GM19351 (cell line): ENCODE results near the gene FUT8.
"Not testable (repeated sequence)": the region's sequence is repeated elsewhere in the genome, so short reads cannot be mapped to it uniquely, and the experiment has no call there.

Source experiments
- ATAC-seq: cut with Tn5 transposase; IDR thresholded peaks from one replicate; pipeline ENCODE4 v1.9.1; 2021; ENCODE audit warnings: mild to moderate bottlenecking, moderate library complexity; ENCODE audit not compliant: unreplicated experiment

Gene FUT8

DNA sequence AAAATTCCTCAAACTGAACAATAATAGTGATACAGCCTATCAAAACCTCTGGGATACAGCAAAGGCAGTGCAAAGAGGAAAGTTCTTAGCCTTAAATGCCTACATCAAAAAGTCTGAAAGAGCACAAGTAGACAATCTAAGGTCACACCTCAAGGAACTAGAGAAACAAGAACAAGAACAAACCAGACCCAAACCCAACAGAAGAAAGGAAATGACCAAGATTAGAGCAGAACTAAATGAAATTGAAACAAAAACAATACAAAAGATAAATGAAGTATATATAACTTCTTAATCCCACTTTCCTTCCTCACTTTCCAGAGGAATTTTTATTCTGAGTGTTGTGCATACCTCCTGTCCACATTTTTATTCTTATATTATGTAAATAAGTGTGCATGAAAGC is 192.0 kb downstream of the FUT8 start:
- ATAC-seq: no peak

DNA sequence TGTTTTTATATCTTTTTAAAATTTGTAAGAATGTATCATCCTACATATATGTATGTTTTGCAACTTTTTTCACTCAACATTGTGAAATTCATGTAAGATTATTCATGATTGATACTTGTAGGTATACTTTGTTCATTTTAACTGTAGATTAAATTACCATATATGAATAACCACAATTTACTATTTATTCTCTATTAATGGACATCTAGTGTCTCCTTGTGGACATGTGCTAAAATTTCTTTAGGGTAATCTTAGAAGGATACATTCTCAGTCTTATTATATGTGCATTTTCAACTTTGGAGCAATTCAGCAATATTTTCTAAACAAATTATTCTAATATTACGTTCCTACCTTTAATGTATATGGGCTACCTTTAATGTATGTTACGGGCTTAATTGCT is 192.4 kb downstream of the FUT8 start:
- ATAC-seq: no peak

- no peak for ATAC-seq
Measured at GRCh38 chr14:65606460-65606859, 193.9 kb downstream of the FUT8 start.

DNA sequence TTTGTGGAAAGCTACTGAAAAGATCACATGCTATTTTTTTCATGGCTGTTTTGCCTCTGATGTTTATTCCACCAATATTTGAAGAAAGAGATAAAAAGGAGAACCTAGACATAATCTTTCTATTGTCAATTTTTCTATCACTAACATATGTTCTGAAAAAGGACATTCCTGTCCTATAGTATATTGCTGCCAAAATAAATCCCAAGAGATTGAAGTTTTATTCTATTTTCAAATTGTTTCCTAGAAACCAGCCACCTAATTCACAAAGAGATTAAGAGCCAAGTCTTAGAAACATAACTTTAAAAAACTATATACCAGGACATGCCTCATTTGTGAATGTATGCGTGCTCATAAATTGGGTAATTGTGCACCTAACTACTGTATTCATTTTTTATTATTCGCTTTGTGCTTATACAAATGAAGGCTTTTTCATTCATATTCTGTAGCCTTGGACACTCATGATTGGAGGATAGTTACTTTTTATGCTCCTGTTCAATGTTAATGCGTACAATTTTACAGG is 200.7 kb downstream of the FUT8 start:
- ATAC-seq: no peak

DNA sequence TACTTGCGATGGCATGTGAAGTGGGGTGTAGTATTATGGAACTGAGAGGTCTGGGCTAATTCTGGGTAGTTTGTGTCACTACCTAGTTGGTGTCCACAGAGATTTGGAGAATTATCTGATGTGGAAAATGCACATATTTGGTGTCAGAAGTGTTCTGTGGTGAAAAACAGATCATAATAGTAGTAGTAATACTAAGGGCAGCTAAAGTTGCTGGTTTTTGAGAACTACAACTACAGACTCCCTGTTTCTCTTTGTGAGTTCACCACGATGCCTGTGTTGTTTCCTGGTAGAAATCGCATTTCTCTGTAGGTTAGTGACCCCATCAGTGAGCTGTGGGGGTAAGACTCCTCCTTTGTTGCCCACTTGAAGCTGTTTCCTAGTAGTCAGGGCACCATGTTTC is 206.5 kb downstream of the FUT8 start:
- no peak for ATAC-seq

DNA sequence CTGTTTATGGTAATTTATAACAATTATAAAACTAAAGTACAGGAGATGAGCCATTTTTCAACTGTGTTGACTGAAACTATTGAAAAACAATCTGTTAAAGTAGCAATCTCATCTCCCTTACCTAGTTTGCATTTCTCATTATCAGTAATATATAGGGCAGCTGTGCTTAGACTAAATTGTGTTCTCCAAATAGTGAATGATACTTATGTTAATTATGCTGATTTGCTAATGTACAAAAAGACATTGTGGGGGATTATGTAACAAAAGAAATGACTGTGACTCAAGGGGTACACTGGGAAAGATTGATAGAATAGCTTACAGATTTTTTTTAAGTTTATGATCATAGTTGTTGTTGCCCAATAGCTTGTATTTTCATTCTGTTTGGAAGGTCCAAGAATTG is 207.7 kb downstream of the FUT8 start:
- ATAC-seq: no peak

GRCh38 chr14:65622703-65623102 is 210.2 kb downstream of the FUT8 start:
- ATAC-seq: no peak

GRCh38 chr14:65623759-65624158 is 211.2 kb downstream of the FUT8 start:
- no peak for ATAC-seq

DNA sequence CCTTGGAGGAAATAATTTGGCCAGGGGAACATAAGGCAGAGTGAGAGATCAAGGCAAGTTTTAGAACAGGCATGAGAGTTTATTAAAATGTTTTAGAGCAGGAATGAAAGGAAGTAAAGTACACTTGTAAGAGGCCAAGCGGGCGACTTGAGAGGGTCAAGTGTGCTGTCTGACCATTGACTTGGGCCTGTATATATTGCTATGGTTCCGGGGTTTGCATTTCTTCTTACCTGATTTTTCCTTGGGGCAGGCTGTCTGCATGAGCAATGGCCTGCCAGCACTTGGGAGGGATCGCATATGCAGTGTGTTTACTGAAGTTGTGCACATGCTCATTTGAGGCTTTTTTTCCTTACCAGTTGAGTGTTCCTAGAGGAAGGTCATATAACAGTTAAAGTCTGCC is 214.8 kb downstream of the FUT8 start:
- no peak for ATAC-seq

DNA sequence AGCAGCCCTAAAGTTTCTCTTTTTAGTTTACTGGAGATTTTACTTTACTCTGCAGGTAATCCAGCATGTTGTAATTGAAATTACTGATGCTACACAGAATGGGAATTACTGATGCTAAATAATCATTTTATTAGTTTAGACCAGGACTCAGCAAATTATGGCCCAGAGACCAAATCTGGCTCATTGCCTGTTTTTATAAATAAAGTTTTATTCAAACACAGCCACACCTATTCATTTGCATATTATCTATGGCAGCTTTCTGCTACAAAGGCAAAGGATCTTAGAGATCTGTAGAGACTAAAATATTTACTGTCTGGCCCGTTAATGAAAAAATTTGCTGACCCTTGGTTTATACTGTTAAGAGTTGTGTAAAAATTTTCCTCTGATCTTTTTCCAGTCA is 216.1 kb downstream of the FUT8 start:
- ATAC-seq: no peak

DNA sequence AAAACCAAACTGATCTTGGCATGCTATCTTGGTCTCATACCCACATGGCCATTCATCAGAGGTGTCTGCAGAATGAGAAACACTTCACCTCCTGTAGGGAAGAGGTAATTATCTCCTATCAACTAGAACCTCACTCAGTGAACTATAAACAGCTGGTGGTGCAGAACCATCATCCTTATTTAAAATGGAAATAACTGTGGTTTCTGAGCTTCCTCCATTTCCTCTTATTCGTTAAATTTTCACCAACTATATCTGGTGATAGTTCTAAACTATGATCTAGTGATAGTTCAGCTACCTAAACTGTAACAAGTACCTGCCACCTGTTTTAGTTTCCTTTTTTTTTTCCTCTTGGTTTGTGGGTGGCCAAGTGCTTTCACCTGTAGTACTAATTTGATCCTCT is 218.5 kb downstream of the FUT8 start:
- ATAC-seq: no peak

- ATAC-seq: no peak
Measured at GRCh38 chr14:65632487-65632886, 220.0 kb downstream of the FUT8 start.

DNA sequence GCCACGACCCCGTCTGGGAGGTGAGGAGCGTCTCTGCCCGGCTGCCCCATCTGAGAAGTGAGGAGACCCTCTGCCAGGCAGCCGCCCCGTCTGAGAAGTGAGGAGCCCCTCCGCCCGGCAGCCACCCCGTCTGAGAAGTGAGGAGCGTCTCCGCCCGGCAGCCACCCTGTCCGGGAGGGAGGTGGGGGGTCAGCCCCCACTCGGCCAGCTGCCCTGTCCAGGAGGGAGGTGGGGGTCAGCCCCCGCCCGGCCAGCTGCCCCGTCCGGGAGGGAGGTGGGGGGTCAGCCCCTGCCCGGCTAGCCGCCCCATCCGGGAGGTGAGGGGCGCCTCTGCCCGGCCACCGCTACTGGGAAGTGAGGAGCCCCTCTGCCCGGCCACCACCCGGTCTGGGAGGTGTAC is 221.1 kb downstream of the FUT8 start:
- not testable (repeated sequence) for ATAC-seq

GRCh38 chr14:65637780-65638179 is 225.2 kb downstream of the FUT8 start:
- peak; percentile 93 for ATAC-seq

DNA sequence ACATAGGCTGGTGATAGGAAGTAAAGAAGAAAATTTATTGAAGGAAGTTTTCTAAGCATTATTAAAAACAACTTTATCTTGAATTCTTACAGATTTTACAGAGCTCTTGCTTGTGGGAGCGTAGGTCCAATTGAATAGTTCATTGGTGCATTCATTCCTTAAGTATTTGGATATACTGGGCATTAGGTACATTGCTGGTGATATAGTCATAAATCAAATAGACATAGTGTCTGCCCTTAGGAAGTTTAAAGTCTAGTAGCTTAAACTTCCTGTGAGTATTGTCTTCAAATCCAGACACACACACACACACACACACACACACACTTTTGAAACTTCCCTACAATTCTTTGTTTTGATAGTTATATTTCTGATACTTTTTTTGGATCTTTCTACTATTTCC is 226.7 kb downstream of the FUT8 start:
- ATAC-seq: no peak

- no peak for ATAC-seq
Measured at GRCh38 chr14:65650826-65651225, 238.3 kb downstream of the FUT8 start.

DNA sequence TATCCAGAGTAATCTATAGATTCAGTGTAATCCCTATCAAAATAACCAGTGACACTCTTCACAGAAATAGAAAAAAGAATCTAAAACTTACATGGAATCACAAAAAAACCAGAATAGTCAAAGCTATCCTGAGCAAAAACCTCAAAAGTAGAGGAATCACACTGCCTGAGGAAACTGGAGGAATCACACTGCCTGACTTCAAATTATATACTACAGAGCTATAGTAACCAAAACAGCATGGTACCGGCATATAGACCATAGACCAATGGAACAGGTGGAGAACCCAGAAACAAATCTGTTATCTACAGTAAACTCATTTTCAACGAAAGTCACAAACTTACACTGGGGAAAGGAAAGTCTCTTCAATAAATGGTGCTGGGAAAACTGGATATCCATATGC is 244.0 kb downstream of the FUT8 start:
- no peak for ATAC-seq

- no peak for ATAC-seq
Measured at GRCh38 chr14:65658202-65658601, 245.7 kb downstream of the FUT8 start.

DNA sequence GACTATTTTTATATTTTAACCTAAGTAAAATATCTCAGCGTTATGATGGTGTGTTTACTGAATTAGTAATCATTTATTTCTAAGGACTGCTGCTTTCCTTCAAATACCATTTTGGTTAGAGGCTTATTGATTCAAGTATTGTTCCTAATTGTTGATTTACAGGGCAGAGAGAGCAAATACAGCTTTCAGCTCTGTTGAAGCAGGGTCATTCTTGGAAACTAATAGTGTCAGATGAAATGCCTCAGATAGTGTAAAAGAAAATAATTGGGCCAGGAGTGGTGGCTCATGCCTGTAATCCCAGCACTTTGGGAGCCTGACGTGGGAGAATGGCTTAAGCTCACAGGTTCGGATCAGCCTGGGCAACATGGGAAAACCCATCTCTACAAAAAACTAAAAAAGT is 249.3 kb downstream of the FUT8 start:
- no peak for ATAC-seq

- ATAC-seq: no peak
Measured at GRCh38 chr14:65664436-65664835, 251.9 kb downstream of the FUT8 start.

DNA sequence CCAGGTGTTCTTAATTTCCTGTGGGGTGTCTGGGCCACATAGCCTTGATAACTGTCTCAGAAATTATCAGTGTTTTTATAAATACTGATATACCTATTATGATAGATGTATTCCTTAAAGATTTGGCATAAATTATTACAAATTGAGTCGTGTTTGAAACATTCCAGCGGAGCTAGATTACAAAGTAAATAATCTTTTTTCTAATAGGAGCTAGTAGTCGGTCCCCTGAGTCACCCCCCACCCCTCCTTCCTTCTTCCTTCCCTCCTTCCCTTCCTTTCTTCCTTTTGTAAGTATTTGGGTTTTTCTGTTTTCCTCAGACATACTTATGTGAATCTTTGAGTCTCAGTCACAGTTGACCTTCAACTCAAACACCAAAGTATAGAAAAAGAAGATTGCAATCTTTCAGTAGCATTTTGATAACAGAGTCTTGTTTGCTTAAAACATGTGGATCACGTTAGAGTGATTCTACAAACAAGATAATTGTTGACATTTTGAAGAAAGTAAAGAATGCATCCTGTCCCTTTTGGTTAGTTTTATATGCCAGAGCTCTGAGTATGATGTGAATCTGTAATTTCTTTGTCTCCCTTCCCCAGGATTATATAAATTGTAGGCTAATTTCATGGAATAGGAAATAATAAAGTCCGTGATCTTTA is 264.0 kb downstream of the FUT8 start:
- no peak for ATAC-seq

GRCh38 chr14:65685572-65685971 is 273.0 kb downstream of the FUT8 start:
- no peak for ATAC-seq

DNA sequence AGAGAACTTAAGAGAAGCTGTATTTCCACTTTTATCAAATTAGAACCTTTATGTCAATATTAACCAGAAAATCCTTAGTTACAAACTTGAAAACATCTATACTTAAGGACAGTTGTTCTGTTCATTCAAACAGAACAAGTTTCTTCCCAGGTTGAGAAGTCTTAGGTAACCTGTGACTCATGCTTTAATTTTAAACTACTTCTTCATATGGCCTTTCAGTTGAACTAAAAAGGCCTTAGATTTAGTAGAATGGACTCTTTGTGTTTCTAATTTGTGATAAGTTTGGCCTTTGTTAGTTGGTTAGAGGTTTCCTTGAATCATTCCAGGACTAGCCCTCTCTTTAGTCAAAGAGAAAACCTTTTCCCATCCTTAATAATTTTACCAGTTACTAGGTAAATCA is 274.2 kb downstream of the FUT8 start:
- no peak for ATAC-seq
